Measurements from ENCODE around the gene PHACTR4. TPM values are rescaled to one million over a fixed set of nuclear protein-coding genes. Genes with fewer than 3 reads are reported as not detected.
"Not testable (repeated sequence)": the region's sequence is repeated elsewhere in the genome, so short reads cannot be mapped to it uniquely, and the experiment has no call there.

PHACTR4 gene
- total and polyA plus RNA-seq, 2 donors (not counting 1 experiment from before 2014, with no cell fraction given): 5.5 to 6.9 TPM

GRCh38 chr1:28540651-28541050 is 171.1 kb downstream of the PHACTR4 start:
- DNase-seq (ENCODE audit: low read depth in 2 of 2): no peak
- no peak for TF ChIP-seq EZH2 (IDR thresholded peaks at IDR 0.05; ENCODE audit: low read length, missing control alignments)
- TF ChIP-seq, protein P1, sequence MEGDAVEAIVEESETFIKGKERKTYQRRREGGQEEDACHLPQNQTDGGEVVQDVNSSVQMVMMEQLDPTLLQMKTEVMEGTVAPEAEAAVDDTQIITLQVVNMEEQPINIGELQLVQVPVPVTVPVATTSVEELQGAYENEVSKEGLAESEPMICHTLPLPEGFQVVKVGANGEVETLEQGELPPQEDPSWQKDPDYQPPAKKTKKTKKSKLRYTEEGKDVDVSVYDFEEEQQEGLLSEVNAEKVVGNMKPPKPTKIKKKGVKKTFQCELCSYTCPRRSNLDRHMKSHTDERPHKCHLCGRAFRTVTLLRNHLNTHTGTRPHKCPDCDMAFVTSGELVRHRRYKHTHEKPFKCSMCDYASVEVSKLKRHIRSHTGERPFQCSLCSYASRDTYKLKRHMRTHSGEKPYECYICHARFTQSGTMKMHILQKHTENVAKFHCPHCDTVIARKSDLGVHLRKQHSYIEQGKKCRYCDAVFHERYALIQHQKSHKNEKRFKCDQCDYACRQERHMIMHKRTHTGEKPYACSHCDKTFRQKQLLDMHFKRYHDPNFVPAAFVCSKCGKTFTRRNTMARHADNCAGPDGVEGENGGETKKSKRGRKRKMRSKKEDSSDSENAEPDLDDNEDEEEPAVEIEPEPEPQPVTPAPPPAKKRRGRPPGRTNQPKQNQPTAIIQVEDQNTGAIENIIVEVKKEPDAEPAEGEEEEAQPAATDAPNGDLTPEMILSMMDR (conservative IDR thresholded peaks at IDR 0.05 in 1 of 2, IDR thresholded peaks at IDR 0.05 in 1 of 2; ENCODE audit: low read depth in 1 of 2, low read length in 2 of 2): peak; percentile 3 to 21

DNA sequence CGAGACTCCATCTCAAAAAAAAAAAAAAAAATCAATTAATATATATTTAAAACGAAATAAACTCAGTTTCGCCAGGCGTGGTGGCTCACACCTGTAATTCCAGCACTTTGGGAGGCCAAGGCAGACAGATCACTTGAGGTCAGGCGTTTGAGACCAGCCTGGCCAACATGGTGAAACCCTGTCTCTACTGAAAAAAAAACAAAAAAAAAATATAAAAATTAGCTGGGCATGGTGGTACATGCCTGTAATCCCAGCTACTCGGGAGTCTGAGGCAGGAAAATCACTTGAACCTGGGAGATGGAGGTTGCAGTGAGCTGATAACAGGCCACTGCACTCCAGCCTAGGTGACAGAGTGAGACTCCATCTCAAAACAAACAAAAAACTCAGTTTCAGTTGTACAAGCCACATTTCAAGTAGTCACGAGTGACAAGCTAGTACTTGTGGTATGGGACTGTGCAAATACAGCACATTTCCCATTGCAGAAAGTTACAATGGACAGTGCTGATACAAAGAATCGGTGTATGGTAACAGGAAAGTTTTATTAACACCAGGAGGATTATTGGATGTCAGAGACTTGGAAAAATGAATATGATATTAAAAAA is 172.0 kb downstream of the PHACTR4 start:
- peaks cover 11% of the 10 kb centered on the region for H3K36me3 ChIP-seq (ENCODE audit: control insufficient read depth, insufficient read depth, low read length)
- H3K79me2 ChIP-seq (ENCODE audit: control insufficient read depth, insufficient read depth, low read length); H3K4me3 ChIP-seq (replicated peaks in 1 of 4; ENCODE audit: control extremely low read depth in 1 of 4, insufficient read depth in 1 of 4, low read depth in 3 of 4, low read length in 4 of 4); H2AFZ ChIP-seq (ENCODE audit: low read length); H3K9me3 ChIP-seq (ENCODE audit: control insufficient read depth, insufficient read depth, low read depth, low read length); H3K27me3 ChIP-seq (ENCODE audit: control insufficient read depth, insufficient read depth, low read length); H3K9ac ChIP-seq (ENCODE audit: insufficient read depth, low read length); DNase-seq (ENCODE audit: low read depth in 2 of 2); H4K20me1 ChIP-seq (ENCODE audit: control insufficient read depth, extremely low read depth, insufficient read depth, low read length); H3K27ac ChIP-seq (ENCODE audit: insufficient read depth, low read length); H3K4me2 ChIP-seq (ENCODE audit: extremely low read depth, insufficient read depth, low read length); H3K4me1 ChIP-seq (ENCODE audit: control insufficient read depth, extremely low read depth, insufficient read depth, low read length): not testable (repeated sequence)

More at GRCh38 chr1:28540651-28541050, 171.1 kb downstream of the PHACTR4 start:
- no peaks in the 10 kb centered on the region for H3K9me3 ChIP-seq (ENCODE audit: control insufficient read depth, insufficient read depth, low read depth, low read length)
- no peaks in the 10 kb centered on the region for H3K27me3 ChIP-seq (ENCODE audit: control insufficient read depth, insufficient read depth, low read length)
- H4K20me1 ChIP-seq (ENCODE audit: control insufficient read depth, extremely low read depth, insufficient read depth, low read length): no peaks in the 10 kb centered on the region
- H3K9ac ChIP-seq (ENCODE audit: insufficient read depth, low read length): no peak overlapping the region
- H3K4me1 ChIP-seq (ENCODE audit: control insufficient read depth, extremely low read depth, insufficient read depth, low read length): no peaks in the 10 kb centered on the region
- H3K4me2 ChIP-seq (ENCODE audit: extremely low read depth, insufficient read depth, low read length): no peak overlapping the region
- no peaks in the 10 kb centered on the region for H3K79me2 ChIP-seq (ENCODE audit: control insufficient read depth, insufficient read depth, low read length)
- no peak overlapping the region for H2AFZ ChIP-seq (ENCODE audit: low read length)
- no peak overlapping the region for H3K4me3 ChIP-seq (replicated peaks in 1 of 4; ENCODE audit: control extremely low read depth in 1 of 4, insufficient read depth in 1 of 4, low read depth in 3 of 4, low read length in 4 of 4)
- no peak overlapping the region for H3K27ac ChIP-seq (ENCODE audit: insufficient read depth, low read length)
- H3K36me3 ChIP-seq (ENCODE audit: control insufficient read depth, insufficient read depth, low read length): peaks cover 17% of the 10 kb centered on the region

- H3K79me2 ChIP-seq (ENCODE audit: control insufficient read depth, insufficient read depth, low read length): no peaks in the 10 kb centered on the region
- no peak overlapping the region for H3K4me2 ChIP-seq (ENCODE audit: extremely low read depth, insufficient read depth, low read length)
- H3K36me3 ChIP-seq (ENCODE audit: control insufficient read depth, insufficient read depth, low read length): no peaks in the 10 kb centered on the region
- H3K9me3 ChIP-seq (ENCODE audit: control insufficient read depth, insufficient read depth, low read depth, low read length): no peaks in the 10 kb centered on the region
- H3K27me3 ChIP-seq (ENCODE audit: control insufficient read depth, insufficient read depth, low read length): no peaks in the 10 kb centered on the region
- no peaks in the 10 kb centered on the region for H4K20me1 ChIP-seq (ENCODE audit: control insufficient read depth, extremely low read depth, insufficient read depth, low read length)
- no peak for DNase-seq (ENCODE audit: low read depth in 2 of 2)
- no peak overlapping the region for H3K9ac ChIP-seq (ENCODE audit: insufficient read depth, low read length)
- no peak for TF ChIP-seq EZH2 (IDR thresholded peaks at IDR 0.05; ENCODE audit: low read length, missing control alignments)
- TF ChIP-seq, protein P1 (conservative IDR thresholded peaks at IDR 0.05 in 1 of 2, IDR thresholded peaks at IDR 0.05 in 1 of 2; ENCODE audit: low read depth in 1 of 2, low read length in 2 of 2): no peak
- no peak overlapping the region for H3K4me3 ChIP-seq (replicated peaks in 1 of 4; ENCODE audit: control extremely low read depth in 1 of 4, insufficient read depth in 1 of 4, low read depth in 3 of 4, low read length in 4 of 4)
- H2AFZ ChIP-seq (ENCODE audit: low read length): no peak overlapping the region
- no peak overlapping the region for H3K27ac ChIP-seq (ENCODE audit: insufficient read depth, low read length)
- H3K4me1 ChIP-seq (ENCODE audit: control insufficient read depth, extremely low read depth, insufficient read depth, low read length): no peaks in the 10 kb centered on the region
Measured at GRCh38 chr1:28545246-28545628, 175.7 kb downstream of the PHACTR4 start.

Data from fibroblast of lung (primary cell).